HL-60 (cell line): Measurements from ENCODE around the gene TOMM34.
A peak's percentile ranks its signal among the peaks of the same experiment; 100 is the strongest.

Source experiments
- DNase-seq, 2 experiments: peaks; one replicate each; pipeline ENCODE4 v3.0.0-alpha.2; 2010 to 2020; ENCODE audit warnings: low read depth in 1 of 2, low spot score in 1 of 2
- H3K27ac ChIP-seq: fragments of 250-450 bp; sonication (Bioruptor Pico); replicated peaks from 2 replicates; pipeline ENCODE4 v1.5.1; 2020; ENCODE audit warnings: mild to moderate bottlenecking, moderate library complexity
- H3K27me3 ChIP-seq: fragments of 250-450 bp; sonication (Bioruptor Pico); 2 replicates; pipeline ENCODE4 v1.5.1; 2021; ENCODE audit warnings: mild to moderate bottlenecking, moderate library complexity; ENCODE audit not compliant: insufficient read depth, poor library complexity, severe bottlenecking
- H3K4me3 ChIP-seq: replicated peaks from 2 replicates; pipeline ENCODE4 v1.5.1; 2011; ENCODE audit warnings: mild to moderate bottlenecking, control low read depth, low read length; ENCODE audit not compliant: insufficient read depth
- CTCF ChIP-seq: IDR thresholded peaks from one replicate; pipeline ENCODE4 v1.5.1; 2011; ENCODE audit warnings: low read length, control low read depth, inconsistent platforms; ENCODE audit not compliant: insufficient read depth
- GABPA ChIP-seq: IDR thresholded peaks from 2 replicates; pipeline ENCODE4 v1.6.1; 2012; ENCODE audit warnings: low read depth
- POLR2AphosphoS5 ChIP-seq: IDR thresholded peaks from 2 replicates; pipeline ENCODE4 v1.6.1; 2012; ENCODE audit warnings: low read depth
- REST ChIP-seq: IDR thresholded peaks from 2 replicates; pipeline ENCODE4 v1.6.1; 2012; ENCODE audit warnings: low read depth; ENCODE audit not compliant: insufficient replicate concordance
- SPI1 ChIP-seq: IDR thresholded peaks from 2 replicates; pipeline ENCODE4 v1.6.1; 2012; ENCODE audit warnings: low read depth, mild to moderate bottlenecking, borderline replicate concordance

Gene TOMM34

GRCh38 chr20:44997171-44997570 lies 37.0 kb upstream of the TOMM34 start:
- no peak overlapping the region for H3K27ac ChIP-seq
- no peak overlapping the region for H3K4me3 ChIP-seq
- no peaks in the 10 kb centered on the region for H3K27me3 ChIP-seq
- DNase-seq: no peak
- TF ChIP-seq GABPA: no peak
- no peak for TF ChIP-seq SPI1
- no peak for TF ChIP-seq CTCF
- no peak for TF ChIP-seq POLR2AphosphoS5
- TF ChIP-seq REST: no peak

GRCh38 chr20:44993343-44993742 lies 33.1 kb upstream of the TOMM34 start:
- Histone ChIP-seq H3K27ac (peak overlapping the region; percentile 31), H3K27me3 (no peaks in the 10 kb centered on the region), H3K4me3 (no peak overlapping the region)
- TF ChIP-seq GABPA (no peak), POLR2AphosphoS5 (no peak), CTCF (no peak), SPI1 (no peak), REST (no peak)
- no peak for DNase-seq

- DNase-seq: no peak
- Histone ChIP-seq H3K27me3 (no peaks in the 10 kb centered on the region), H3K27ac (0 out of 2 replicates have a peak overlapping the region, but pooled peaks have one; percentile 10), H3K4me3 (no peak overlapping the region)
- TF ChIP-seq POLR2AphosphoS5 (no peak), REST (no peak), CTCF (no peak), SPI1 (no peak), GABPA (no peak)
Measured at GRCh38 chr20:44990957-44991356, 30.8 kb upstream of the TOMM34 start.
